Activated CD4-positive, alpha-beta T cell treated with anti-CD3 and anti-CD28 coated beads for 48 hours (primary cell): ENCODE results near the gene SWAP70.
"Not testable (repeated sequence)": the region's sequence is repeated elsewhere in the genome, so short reads cannot be mapped to it uniquely, and the experiment has no call there.

Source experiments
- DNase-seq: peaks from one replicate; pipeline ENCODE4 v3.0.0-alpha.2; 2020

The SWAP70 gene

GRCh38 chr11:9663699-9664275 lies at the start of gene SWAP70:
Gene SWAP70, plus strand, starts transcription at chr11:9664077. Its CDS starts 103 bp downstream, at chr11:9664180.
- DNase-seq, result peak; percentile 81

GRCh38 chr11:9615031-9615451 lies 48.8 kb upstream of the SWAP70 start:
- DNase-seq, result peak; percentile 15

GRCh38 chr11:9616042-9616675 lies 47.7 kb upstream of the SWAP70 start:
- DNase-seq, result peak; percentile 17

- DNase-seq, result peak; percentile 55
Measured at GRCh38 chr11:9616858-9617257, 47.0 kb upstream of the SWAP70 start.

- DNase-seq, result no peak
Measured at GRCh38 chr11:9617940-9618339, 45.9 kb upstream of the SWAP70 start.

GRCh38 chr11:9619004-9619403 lies 44.9 kb upstream of the SWAP70 start:
- no peak for DNase-seq

GRCh38 chr11:9619971-9620370 lies 43.9 kb upstream of the SWAP70 start:
- DNase-seq, result no peak

- DNase-seq, result not testable (repeated sequence)
Measured at GRCh38 chr11:9622353-9622752, 41.5 kb upstream of the SWAP70 start.

- not testable (repeated sequence) for DNase-seq
Measured at GRCh38 chr11:9623053-9623452, 40.8 kb upstream of the SWAP70 start.

GRCh38 chr11:9624448-9624847 lies 39.4 kb upstream of the SWAP70 start:
- no peak for DNase-seq

- DNase-seq, result no peak
Measured at GRCh38 chr11:9625162-9625561, 38.7 kb upstream of the SWAP70 start.

GRCh38 chr11:9625728-9626127 lies 38.1 kb upstream of the SWAP70 start:
- no peak for DNase-seq

- no peak for DNase-seq
Measured at GRCh38 chr11:9626496-9627394, 37.1 kb upstream of the SWAP70 start.

GRCh38 chr11:9629064-9629463 lies 34.8 kb upstream of the SWAP70 start:
- DNase-seq, result no peak

GRCh38 chr11:9633679-9634078 lies 30.2 kb upstream of the SWAP70 start:
- DNase-seq, result no peak

GRCh38 chr11:9636691-9637090 lies 27.2 kb upstream of the SWAP70 start:
- no peak for DNase-seq

GRCh38 chr11:9639099-9639498 lies 24.8 kb upstream of the SWAP70 start:
- no peak for DNase-seq

GRCh38 chr11:9639985-9640384 lies 23.9 kb upstream of the SWAP70 start:
- DNase-seq, result no peak

GRCh38 chr11:9642894-9643293 lies 21.0 kb upstream of the SWAP70 start:
- no peak for DNase-seq

GRCh38 chr11:9643751-9644150 lies 20.1 kb upstream of the SWAP70 start:
- DNase-seq, result no peak

GRCh38 chr11:9645881-9646280 lies 18.0 kb upstream of the SWAP70 start:
- DNase-seq, result no peak

GRCh38 chr11:9646324-9646723 lies 17.6 kb upstream of the SWAP70 start:
- no peak for DNase-seq

GRCh38 chr11:9651481-9651880 lies 12.4 kb upstream of the SWAP70 start:
- no peak for DNase-seq
